GM18873 (cell line): ENCODE data around the gene FEZF2.

Experiments
- ATAC-seq: cut with Tn5 transposase; IDR thresholded peaks from one replicate; pipeline ENCODE4 v1.9.1; 2021; ENCODE audit warnings: mild to moderate bottlenecking, moderate library complexity, moderate number of reproducible peaks; ENCODE audit not compliant: unreplicated experiment, low FRiP score

The FEZF2 gene

DNA sequence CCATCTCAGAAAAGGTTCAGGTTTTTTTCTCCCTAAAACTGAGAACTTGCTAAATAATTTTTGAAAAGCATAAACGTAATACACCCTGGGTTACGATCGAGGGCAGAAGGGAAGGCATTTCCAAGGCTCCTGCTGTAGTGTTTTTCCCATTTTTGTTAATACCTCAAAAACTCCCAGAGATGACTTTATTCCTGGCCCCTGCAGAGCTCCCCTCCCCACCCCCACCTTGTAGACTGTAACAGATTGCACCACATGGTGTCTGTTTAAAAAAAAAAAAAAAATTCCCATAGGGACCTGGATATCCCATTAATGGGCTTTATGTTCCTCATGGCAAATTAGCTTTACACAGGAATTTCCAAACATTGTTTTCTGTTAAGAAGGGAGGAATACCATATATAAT, 38.2 kb downstream of the FEZF2 start:
- no peak for ATAC-seq

DNA sequence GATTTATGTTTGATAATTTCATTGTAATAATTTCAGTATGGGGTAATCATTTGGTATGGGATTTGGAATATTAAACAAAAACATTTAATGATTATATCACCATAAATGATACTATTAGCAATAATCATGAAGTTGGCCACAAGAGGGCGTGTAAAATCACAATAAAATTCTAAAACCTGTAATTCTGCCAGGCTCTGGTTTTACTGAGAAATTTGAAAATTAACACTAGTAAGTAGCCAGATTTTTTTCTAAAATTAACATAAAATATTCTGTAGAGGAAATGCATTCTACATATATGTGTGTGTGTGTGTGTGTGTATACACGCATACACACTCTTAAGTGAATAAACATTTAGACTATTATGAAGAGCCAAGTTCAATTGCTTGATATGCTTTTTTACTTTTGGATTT, 40.5 kb downstream of the FEZF2 start:
- no peak for ATAC-seq

DNA sequence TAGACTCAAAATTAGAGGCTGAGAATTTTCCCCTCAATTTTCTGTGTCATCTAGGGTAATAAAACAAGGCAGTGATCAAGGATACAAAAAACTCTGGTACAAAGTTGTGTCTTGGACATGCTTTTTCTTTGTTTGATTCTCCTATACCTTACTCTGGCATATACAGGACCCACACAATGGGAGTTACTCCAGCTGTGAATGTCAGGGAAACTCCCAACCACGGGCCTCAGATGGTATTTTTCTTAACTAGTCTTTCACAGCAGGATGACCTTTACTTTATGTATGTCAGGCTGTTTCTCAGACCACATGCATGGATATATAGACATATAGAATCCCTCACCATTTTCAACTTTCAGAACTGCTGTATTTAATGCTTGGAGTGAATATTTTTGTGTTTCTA, 41.3 kb downstream of the FEZF2 start:
- ATAC-seq: no peak

DNA sequence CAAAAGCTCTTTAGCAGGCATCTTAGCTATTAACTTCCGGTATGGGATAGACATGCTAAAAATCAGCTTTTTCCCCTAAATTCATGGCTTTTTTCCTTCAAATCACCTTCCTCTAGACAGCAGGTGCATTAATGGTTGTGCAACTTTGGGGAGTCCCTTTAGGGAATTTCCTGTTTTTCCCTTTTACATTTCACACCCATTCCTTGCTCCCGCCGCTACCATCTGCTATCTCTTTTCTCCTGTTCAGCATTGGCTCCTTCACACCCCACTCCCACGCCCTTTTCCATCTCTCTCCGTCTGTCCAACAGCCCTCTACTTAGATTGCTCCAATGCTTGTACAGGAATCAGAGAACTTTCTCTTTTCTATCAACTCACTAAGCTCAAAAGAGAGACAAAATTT, 43.4 kb downstream of the FEZF2 start:
- no peak for ATAC-seq

DNA sequence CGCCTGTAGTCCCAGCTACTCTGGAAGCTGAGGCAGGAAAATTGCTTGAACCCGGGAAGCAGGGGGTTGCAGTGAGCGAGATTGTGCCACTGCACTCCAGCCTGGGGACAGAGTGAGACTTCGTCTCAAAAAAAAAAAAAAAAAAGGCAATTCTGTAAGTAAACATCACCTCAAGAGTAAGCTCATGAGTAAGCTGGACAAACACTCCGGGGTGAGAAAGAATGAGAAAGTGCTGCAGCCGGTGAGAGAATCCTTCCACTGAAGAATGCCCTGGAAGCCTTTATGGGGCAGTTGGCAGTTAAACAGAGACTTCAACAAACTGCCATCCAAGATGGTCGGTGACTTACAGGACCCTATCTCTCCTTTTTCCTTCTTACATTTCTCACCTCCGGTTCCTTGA, 47.5 kb downstream of the FEZF2 start:
- ATAC-seq: no peak

DNA sequence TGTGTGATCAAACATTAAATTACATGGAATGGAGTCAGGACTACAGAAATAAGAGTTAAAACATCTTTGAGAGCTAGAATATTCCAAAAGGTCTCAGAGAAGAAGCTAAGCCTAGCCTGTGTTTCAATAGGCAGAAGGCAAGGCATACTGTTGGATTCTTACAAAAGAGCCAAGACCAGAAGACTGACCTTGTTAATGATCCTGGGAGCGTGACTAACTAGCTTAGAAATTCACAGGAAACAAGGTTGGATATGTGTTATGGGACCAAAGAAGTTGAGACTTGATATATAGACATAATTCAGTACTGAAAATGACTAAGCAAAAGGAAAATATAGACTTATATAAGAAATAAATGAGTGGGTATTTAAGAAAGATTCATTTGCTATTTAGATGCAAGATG, 50.1 kb downstream of the FEZF2 start:
- ATAC-seq: no peak
